Fibroblast of lung (primary cell): ENCODE measurements around the gene RBM20. TPM values are rescaled to one million over a fixed set of nuclear protein-coding genes. Genes with fewer than 3 reads are reported as not detected.

Source experiments
- DNase-seq, 2 donors: peaks; one replicate each; pipeline versions ENCODE4 v3.0.0 to v3.0.0-alpha.2; 2010; ENCODE audit warnings: low read depth in 2 of 2
- H2AFZ ChIP-seq: 2 replicates; pipeline ENCODE4 v1.5.1; 2012; ENCODE audit warnings: low read length, control low read depth, inconsistent platforms
- H3K27ac ChIP-seq: 2 replicates; pipeline ENCODE4 v1.5.1; 2011; ENCODE audit warnings: low read length, control low read depth; ENCODE audit not compliant: insufficient read depth
- H3K27me3 ChIP-seq: 2 replicates; pipeline ENCODE4 v1.5.1; 2011; ENCODE audit warnings: mild to moderate bottlenecking, low read length; ENCODE audit not compliant: control insufficient read depth, insufficient read depth
- H3K36me3 ChIP-seq: 2 replicates; pipeline ENCODE4 v1.5.1; 2011; ENCODE audit warnings: low read length; ENCODE audit not compliant: control insufficient read depth, insufficient read depth
- H3K4me1 ChIP-seq: 2 replicates; pipeline ENCODE4 v1.5.1; 2011; ENCODE audit warnings: low read length; ENCODE audit not compliant: control insufficient read depth, insufficient read depth; ENCODE audit errors: extremely low read depth
- H3K4me2 ChIP-seq: 2 replicates; pipeline ENCODE4 v1.5.1; 2011; ENCODE audit warnings: low read length, control low read depth; ENCODE audit not compliant: insufficient read depth; ENCODE audit errors: extremely low read depth
- H3K4me3 ChIP-seq, 4 experiments: fragments of 200-600 bp in 1 of 4; sonication (generic) in 1 of 4; replicated peaks in 1 of 4; 2 replicates each; pipeline ENCODE4 v1.5.1; 2011 to 2016; ENCODE audit warnings: low read length in 4 of 4, low read depth in 3 of 4, mild to moderate bottlenecking in 3 of 4, control low read depth in 2 of 4, inconsistent platforms in 1 of 4, mixed read lengths in 1 of 4; ENCODE audit not compliant: insufficient read depth in 1 of 4; ENCODE audit errors: control extremely low read depth in 1 of 4
- H3K79me2 ChIP-seq: 2 replicates; pipeline ENCODE4 v1.5.1; 2012; ENCODE audit warnings: mild to moderate bottlenecking, low read length, inconsistent platforms; ENCODE audit not compliant: control insufficient read depth, insufficient read depth
- H3K9ac ChIP-seq: 2 replicates; pipeline ENCODE4 v1.5.1; 2011; ENCODE audit warnings: mild to moderate bottlenecking, low read length, control low read depth; ENCODE audit not compliant: insufficient read depth
- H3K9me3 ChIP-seq: 2 replicates; pipeline ENCODE4 v1.5.1; 2012; ENCODE audit warnings: low read depth, low read length; ENCODE audit not compliant: control insufficient read depth, insufficient read depth
- H4K20me1 ChIP-seq: 2 replicates; pipeline ENCODE4 v1.5.1; 2011; ENCODE audit warnings: low read length; ENCODE audit not compliant: control insufficient read depth, insufficient read depth; ENCODE audit errors: extremely low read depth
- CTCF ChIP-seq, 2 donors: IDR thresholded peaks in 1 of 2; conservative IDR thresholded peaks in 1 of 2; 1 replicate in 1 of 2; 2 replicates in 1 of 2; pipeline ENCODE4 v1.5.1; 2011 to 2012; ENCODE audit warnings: low read length in 2 of 2, control low read depth in 1 of 2, inconsistent platforms in 1 of 2, low read depth in 1 of 2, mild to moderate bottlenecking in 1 of 2
- EZH2 ChIP-seq: IDR thresholded peaks from 2 replicates; pipeline ENCODE4 v1.5.1; 2012; ENCODE audit warnings: low read length, control low read depth, mild to moderate bottlenecking; ENCODE audit errors: missing control alignments
- polyA plus RNA-seq, 2 donors: library from polyadenylated mRNA; depleted of rRNA in 1 of 2; stranded (reverse) in 1 of 2; unstranded in 1 of 2; fragments of >200 nt; gene quantifications; 2 replicates each; pipeline ENCODE4 v1.2.1, GENCODE V29; 2011 to 2012; ENCODE audit warnings: missing spikeins in 1 of 2
- total RNA-seq: library from RNA; depleted of rRNA; stranded (reverse); fragments of >200 nt; gene quantifications from 2 replicates; pipeline ENCODE4 v1.2.1, GENCODE V29; 2014

RBM20 gene
- total and polyA plus RNA-seq, 2 donors (not counting 1 experiment from before 2014, with no cell fraction given) = under 0.01 to 0.05 TPM

DNA sequence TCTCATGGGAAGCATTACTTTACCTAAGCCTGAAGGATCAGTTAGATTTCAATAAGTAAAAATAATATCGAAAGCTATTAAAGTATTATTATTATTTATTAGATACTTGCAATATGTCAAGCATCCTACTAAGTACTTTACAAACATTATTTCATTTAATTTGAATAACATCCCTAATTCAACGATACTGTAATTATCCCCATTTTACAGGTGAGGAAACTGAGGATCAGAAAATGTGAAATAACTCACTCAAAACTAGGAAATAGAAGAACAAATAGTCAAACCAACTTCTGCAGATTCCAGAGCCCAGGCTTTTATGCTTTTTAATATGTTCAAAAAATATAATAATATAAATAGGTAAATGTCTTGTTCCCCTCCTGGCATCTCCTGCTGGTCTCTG, 217.3 kb downstream of the RBM20 start:
- no peaks in the 10 kb centered on the region for H3K79me2 ChIP-seq
- H2AFZ ChIP-seq = no peak overlapping the region
- H3K4me2 ChIP-seq = no peak overlapping the region
- H3K9ac ChIP-seq = no peak overlapping the region
- no peaks in the 10 kb centered on the region for H3K36me3 ChIP-seq
- no peaks in the 10 kb centered on the region for H4K20me1 ChIP-seq
- no peaks in the 10 kb centered on the region for H3K27me3 ChIP-seq
- TF ChIP-seq EZH2 (no peak), CTCF (conservative IDR thresholded peaks at IDR 0.05 in 1 of 2, IDR thresholded peaks at IDR 0.05 in 1 of 2; ENCODE audit: low read depth in 1 of 2, low read length in 2 of 2) (no peak)
- no peak overlapping the region for H3K27ac ChIP-seq
- no peak overlapping the region for H3K4me3 ChIP-seq
- peaks cover 8% of the 10 kb centered on the region for H3K4me1 ChIP-seq
- H3K9me3 ChIP-seq = no peaks in the 10 kb centered on the region
- no peak for DNase-seq

- no peaks in the 10 kb centered on the region for H3K36me3 ChIP-seq
- no peak overlapping the region for H3K27ac ChIP-seq
- no peak overlapping the region for H3K4me2 ChIP-seq
- H3K9ac ChIP-seq = no peak overlapping the region
- peaks cover 8% of the 10 kb centered on the region for H3K4me1 ChIP-seq
- TF ChIP-seq CTCF (conservative IDR thresholded peaks at IDR 0.05 in 1 of 2, IDR thresholded peaks at IDR 0.05 in 1 of 2; ENCODE audit: low read depth in 1 of 2, low read length in 2 of 2) (no peak), EZH2 (no peak)
- DNase-seq = no peak
- no peaks in the 10 kb centered on the region for H3K79me2 ChIP-seq
- no peaks in the 10 kb centered on the region for H3K9me3 ChIP-seq
- H3K27me3 ChIP-seq = no peaks in the 10 kb centered on the region
- no peak overlapping the region for H3K4me3 ChIP-seq
- no peak overlapping the region for H2AFZ ChIP-seq
- H4K20me1 ChIP-seq = no peaks in the 10 kb centered on the region
These were observed 218.0 kb downstream of the RBM20 start for GRCh38 chr10:110861930-110862649.

GRCh38 chr10:110862961-110863360, 218.8 kb downstream of the RBM20 start:
- H3K9ac ChIP-seq = no peak overlapping the region
- H3K36me3 ChIP-seq = no peaks in the 10 kb centered on the region
- no peak for TF ChIP-seq CTCF (conservative IDR thresholded peaks at IDR 0.05 in 1 of 2, IDR thresholded peaks at IDR 0.05 in 1 of 2; ENCODE audit: low read depth in 1 of 2, low read length in 2 of 2)
- TF ChIP-seq EZH2 = no peak
- no peak for DNase-seq
- H3K4me3 ChIP-seq = no peak overlapping the region
- no peak overlapping the region for H3K27ac ChIP-seq
- peaks cover 8% of the 10 kb centered on the region for H3K4me1 ChIP-seq
- H3K9me3 ChIP-seq = no peaks in the 10 kb centered on the region
- H3K79me2 ChIP-seq = no peaks in the 10 kb centered on the region
- H4K20me1 ChIP-seq = no peaks in the 10 kb centered on the region
- H3K27me3 ChIP-seq = no peaks in the 10 kb centered on the region
- H3K4me2 ChIP-seq = no peak overlapping the region
- no peak overlapping the region for H2AFZ ChIP-seq
